SK-N-MC (cell line): Measurements from ENCODE around the gene SLC20A1.

ENCODE experiments used
- EZH2 ChIP-seq: fragments of 200-600 bp; sonication (generic); IDR thresholded peaks from one replicate; pipeline ENCODE4 v1.6.1; 2017; ENCODE audit warnings: antibody characterized with exemption
- POLR2AphosphoS5 ChIP-seq: IDR thresholded peaks from 2 replicates; pipeline ENCODE4 v1.6.1; 2012; ENCODE audit warnings: mild to moderate bottlenecking, low read depth, low read length, borderline replicate concordance

GRCh38 chr2:112640467-112640799, 5.3 kb upstream of the SLC20A1 start:
- TF ChIP-seq EZH2 (no peak), POLR2AphosphoS5 (no peak)
